ENCODE measurements around the gene ZNF500. TPM values are rescaled to one million over a fixed set of nuclear protein-coding genes. Genes with fewer than 3 reads are reported as not detected.

ZNF500 gene
- total RNA-seq: 8.4 and 12.5 TPM in 2 replicates

DNA sequence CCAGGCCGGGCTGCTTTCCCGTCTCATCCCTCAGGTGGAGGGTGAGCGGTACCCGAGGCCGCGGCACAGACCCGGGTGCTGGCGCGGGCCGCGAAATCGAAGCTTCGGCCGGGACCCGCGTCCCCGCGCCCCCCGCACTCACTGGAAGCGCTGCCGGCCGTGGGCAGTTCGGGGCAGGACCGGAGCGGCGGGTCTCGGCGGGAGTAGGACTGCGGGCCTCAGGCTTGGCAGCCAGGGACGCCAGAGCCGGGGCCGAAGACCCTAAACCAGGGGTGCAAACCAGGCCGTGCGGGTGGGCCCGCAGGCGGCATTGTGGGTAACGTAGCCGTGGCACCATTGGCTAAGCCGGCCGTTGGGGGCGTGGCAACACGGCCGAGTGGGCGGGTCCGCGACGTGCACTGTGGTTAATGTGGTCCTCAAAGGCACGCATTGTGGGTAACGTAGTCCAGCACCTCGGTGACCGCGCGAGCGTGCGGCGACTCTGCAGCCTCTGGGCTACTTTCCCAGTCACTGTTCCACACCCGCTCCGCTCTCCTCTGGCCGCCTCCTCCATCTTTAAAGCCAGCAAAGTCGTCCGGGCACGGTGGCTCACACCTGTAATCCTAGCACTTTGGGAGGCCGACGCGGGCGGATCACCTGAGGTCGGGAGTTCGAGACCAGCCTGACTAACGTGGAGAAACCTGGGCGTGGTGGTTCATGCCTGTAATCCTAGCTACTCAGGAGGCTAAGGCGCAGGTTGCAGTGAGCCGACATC, at the start of gene ZNF500:
ZNF500 (minus strand) TSS at position 288 of the 754 bp plus-strand sequence. CDS start 1,184 bp downstream, outside the sequence.

DNA sequence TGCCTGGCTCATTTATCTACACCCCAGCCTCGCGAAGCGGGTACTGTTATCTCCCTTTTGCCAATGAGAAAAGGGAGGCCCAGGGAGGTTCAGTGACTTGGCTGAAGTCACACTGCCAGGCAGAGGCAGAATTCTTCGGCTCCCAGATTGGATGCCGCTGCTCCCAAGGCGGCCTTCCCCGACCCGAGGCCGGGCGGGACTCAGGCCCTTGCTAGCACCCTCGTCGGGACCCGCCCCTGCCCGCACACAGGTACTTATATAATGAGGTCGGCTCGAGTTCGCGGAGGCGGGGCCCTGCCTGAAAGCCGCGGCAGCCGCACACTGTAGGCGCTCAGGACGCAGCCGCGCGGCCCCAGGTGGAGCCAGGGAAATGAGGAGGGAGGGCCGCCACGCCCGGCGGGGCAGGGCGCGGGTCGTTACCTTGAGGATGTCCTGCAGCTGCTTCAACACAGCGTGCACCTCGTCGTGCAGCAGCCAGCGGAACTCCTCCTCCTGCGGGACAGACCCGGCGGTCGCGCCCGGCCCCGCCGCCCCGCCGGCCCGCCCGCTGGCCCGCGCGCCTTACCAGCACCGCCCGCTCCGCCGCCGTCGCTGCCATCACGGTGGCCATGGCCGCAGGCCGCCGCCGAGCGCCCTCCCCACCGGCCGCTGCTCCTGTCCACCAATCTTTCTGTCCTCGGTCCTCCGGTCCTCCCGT, 35.1 kb upstream of the ZNF500 start, which contains the start of gene ROGDI:
ROGDI (minus strand) TSS at position 672 of the 697 bp plus-strand sequence; CDS start at position 610, 62 bp downstream.

GRCh38 chr16:4795181-4795827, 28.3 kb upstream of the ZNF500 start, which contains the start of gene SMIM22:
SMIM22 (plus strand) TSS chr16:4795369; CDS start chr16:4795735, 366 bp downstream.

DNA sequence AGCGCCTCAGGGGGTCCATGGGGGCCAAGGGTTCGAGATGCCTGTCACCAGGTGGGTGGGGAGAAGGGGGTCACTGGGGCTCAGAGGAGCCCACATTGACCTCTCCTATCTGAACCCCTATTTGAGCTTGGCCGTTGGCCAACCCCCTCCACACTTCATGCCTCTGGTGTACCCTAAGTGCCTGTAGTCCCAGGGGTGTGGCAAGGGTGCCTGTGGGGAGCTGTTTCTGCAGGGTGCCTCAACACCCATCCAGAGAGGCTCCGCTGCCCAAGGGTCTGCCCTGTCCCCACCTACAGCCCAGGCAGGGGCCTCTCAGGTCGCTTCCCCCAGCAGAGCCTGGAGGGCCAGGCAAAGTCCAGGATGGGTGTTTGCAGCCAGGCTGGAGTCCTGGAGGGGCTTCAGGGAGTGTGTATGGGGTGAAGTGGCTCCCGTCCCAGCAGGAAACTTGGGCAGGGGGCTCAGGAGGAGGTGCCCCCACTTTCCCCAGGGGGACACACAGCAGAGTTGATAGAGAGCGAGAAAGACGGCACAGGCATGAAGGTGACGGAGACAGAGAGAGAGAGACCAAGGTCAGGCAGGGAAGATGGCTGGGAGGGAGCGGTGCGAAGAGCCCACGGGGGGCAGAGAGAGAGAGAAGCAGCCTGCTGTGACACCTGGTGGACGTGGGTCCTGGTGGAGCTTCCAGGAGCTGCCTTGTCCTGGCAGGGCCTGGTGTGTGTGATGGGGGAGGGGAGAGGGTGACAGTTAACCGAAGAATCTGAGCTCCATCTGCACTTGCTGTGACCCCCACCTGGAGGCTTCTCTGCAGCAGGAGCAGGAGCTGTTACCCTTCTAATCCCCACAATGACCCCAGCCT, 20.9 kb upstream of the ZNF500 start, which contains the start of gene SEPTIN12:
SEPTIN12 (minus strand) TSS at position 719 of the 856 bp plus-strand sequence; CDS start at position 19, 700 bp downstream.

GRCh38 chr16:4734063-4734729, 32.8 kb downstream of the ZNF500 start, which contains the start of the genes ANKS3 and DNAAF8:
ANKS3 (minus strand) TSS chr16:4734271; CDS start chr16:4730149, 4,122 bp downstream.
DNAAF8 (plus strand) TSS chr16:4734537; CDS start chr16:4736515, 1,978 bp downstream.

Other genes with a start within 250 kb of the ZNF500 start
- gene CDIP1, start 228.4 kb downstream of the ZNF500 start, total RNA-seq: 18.0 and 22.2 TPM in 2 replicates
- not detected in 2 replicates for gene C16orf96, start 210.8 kb downstream of the ZNF500 start, total RNA-seq
- gene UBALD1, start 152.3 kb downstream of the ZNF500 start, total RNA-seq: 12.5 and 14.0 TPM in 2 replicates
- gene MGRN1, start 142.3 kb downstream of the ZNF500 start, total RNA-seq: 39.0 and 55.3 TPM in 2 replicates
- gene NUDT16L1, start 73.6 kb downstream of the ZNF500 start, total RNA-seq: 23.6 and 34.0 TPM in 2 replicates
- 9.6 and 12.3 TPM in 2 replicates for gene ANKS3, start 32.9 kb downstream of the ZNF500 start, total RNA-seq
- gene DNAAF8, start 32.6 kb downstream of the ZNF500 start, total RNA-seq: under 0.01 and 0.08 TPM in 2 replicates
- gene SEPTIN12, start 21.2 kb upstream of the ZNF500 start, total RNA-seq: not detected in 2 replicates
- not detected in 2 replicates for gene SMIM22, start 28.2 kb upstream of the ZNF500 start, total RNA-seq
- 12.9 and 19.8 TPM in 2 replicates for gene ROGDI, start 35.5 kb upstream of the ZNF500 start, total RNA-seq
- 30.6 and 36.9 TPM in 2 replicates for gene GLYR1, start 80.1 kb upstream of the ZNF500 start, total RNA-seq
- gene UBN1, start 80.3 kb upstream of the ZNF500 start, total RNA-seq: 16.2 and 22.8 TPM in 2 replicates
- gene PPL, start 170.0 kb upstream of the ZNF500 start, total RNA-seq: 1.3 and 7.2 TPM in 2 replicates
- gene SEC14L5, start 191.2 kb upstream of the ZNF500 start, total RNA-seq: not detected in 2 replicates